Esophagus squamous epithelium (tissue), 5 donors: Measurements from ENCODE around the gene BLVRB. TPM values are rescaled to one million over a fixed set of nuclear protein-coding genes. Genes with fewer than 3 reads are reported as not detected.
"Not testable (repeated sequence)": the region's sequence is repeated elsewhere in the genome, so short reads cannot be mapped to it uniquely, and the experiment has no call there.

Experiments
- DNase-seq: peaks from one replicate; lab custom pipeline; 2025; lab: John Stamatoyannopoulos, UW
- H3K27ac ChIP-seq, 4 donors: fragments of 200-600 bp; sonication (generic); one replicate each; pipeline ENCODE4 v1.5.1; 2016 to 2019; ENCODE audit warnings: mild to moderate bottlenecking in 1 of 4
- H3K27me3 ChIP-seq, 4 donors: fragments of 200-600 bp; sonication (generic); 1 replicate in 3 of 4; 2 replicates in 1 of 4; pipeline versions ENCODE4 v1.5.1 to v1.6.0; 2017 to 2021; ENCODE audit warnings: antibody characterized with exemption in 1 of 4
- H3K36me3 ChIP-seq, 3 donors: fragments of 200-600 bp; sonication (generic); one replicate each; pipeline ENCODE4 v1.5.1; 2016 to 2019
- H3K4me1 ChIP-seq, 3 donors: fragments of 200-600 bp; sonication (generic); one replicate each; pipeline ENCODE4 v1.5.1; 2017 to 2019
- H3K4me3 ChIP-seq, 4 donors: fragments of 200-600 bp; sonication (generic); 1 replicate in 3 of 4; 2 replicates in 1 of 4; pipeline ENCODE4 v1.5.1; 2016 to 2019; ENCODE audit warnings: mild to moderate bottlenecking in 2 of 4, moderate library complexity in 1 of 4
- H3K9me3 ChIP-seq, 3 donors: fragments of 200-600 bp; sonication (generic); one replicate each; pipeline ENCODE4 v1.5.1; 2016 to 2019
- CTCF ChIP-seq, 6 experiments: fragments of 450-650 bp in 4 of 6; fragments of 200-600 bp in 2 of 6; sonication (generic) in 2 of 6; IDR thresholded peaks; one replicate each; pipeline ENCODE4 v1.5.1; 2016 to 2019; ENCODE audit warnings: antibody characterized with exemption in 6 of 6, mild to moderate bottlenecking in 4 of 6, moderate library complexity in 4 of 6
- POLR2A ChIP-seq, 4 donors: fragments of 450-650 bp; IDR thresholded peaks; one replicate each; pipeline ENCODE4 v1.6.1; 2017; ENCODE audit warnings: antibody characterized with exemption in 4 of 4, mild to moderate bottlenecking in 4 of 4, moderate library complexity in 3 of 4
- WGBS, 2 donors: methylation state at CpG; one replicate each; pipeline ENCODE4 v1.1.5; 2018; 5-methylcytosine and 5-hydroxymethylcytosine counted together
- intact Hi-C: fragments of 100-400 bp; cut with DNase I; formaldehyde crosslinking; loops from one replicate; pipeline ENCODE4 v1.15.0; 2022
- total RNA-seq, 4 donors: library from RNA; depleted of rRNA; stranded (reverse); fragments of >200 nt; gene quantifications; one replicate each; pipeline ENCODE4 v1.1.0, GENCODE V29; 2016
- donor health status: DM: yes; HTN: yes; CAD: no.

The BLVRB gene
- total RNA-seq, 4 donors from 2014 or later, result 177 to 283 (median 236) TPM

GRCh38 chr19:40464059-40465024, 1.2 kb downstream of the BLVRB start:
- DNase-seq, result no peak
- whole genome bisulfite sequencing, 2 donors, result 13 to 15% methylated on average over 8 to 11 of the region's 11 CpGs
- TF ChIP-seq POLR2A (IDR thresholded peaks at IDR 0.05) (peak in 1 of 4 donors; percentile 22), CTCF (IDR thresholded peaks at IDR 0.05) (peak; percentile 38 to 96 (median 94))

GRCh38 chr19:40463587-40464037, 1.9 kb downstream of the BLVRB start:
- intact Hi-C loops, result loop anchor here (10.0 kb wide), 1 partner anchor 131 kb away; no protein-coding TSS in a partner anchor

More at GRCh38 chr19:40464059-40465024, 1.2 kb downstream of the BLVRB start:
- H3K4me3 ChIP-seq, result peak overlapping the region; percentile 52 to 95 (median 75)
- intact Hi-C loops, result loop anchor here (10.0 kb wide), 1 partner anchor 130 kb away; no protein-coding TSS in a partner anchor
- H3K9me3 ChIP-seq, result no peaks in the 10 kb centered on the region
- H3K36me3 ChIP-seq, result no peaks in the 10 kb centered on the region
- peak overlapping the region; percentile 93 to 100 (median 96) for H3K27ac ChIP-seq
- peaks cover 0 to 7% (median 0%) of the 10 kb centered on the region in 4 donors for H3K27me3 ChIP-seq
- peaks cover 29 to 63% (median 29%) of the 10 kb centered on the region in 3 donors for H3K4me1 ChIP-seq

GRCh38 chr19:40461669-40462221, 3.8 kb downstream of the BLVRB start:
- Histone ChIP-seq H3K27ac (peak overlapping the region in 1 of 4 donors; percentile 3), H3K4me1 (peaks cover 23 to 54% (median 23%) of the 10 kb centered on the region in 3 donors), H3K4me3 (no peak overlapping the region), H3K27me3 (no peaks in the 10 kb centered on the region), H3K9me3 (no peaks in the 10 kb centered on the region), H3K36me3 (peaks cover 9 to 23% (median 11%) of the 10 kb centered on the region in 3 donors)
- intact Hi-C loops, result loop anchor here (10.0 kb wide), 1 partner anchor 133 kb away; no protein-coding TSS in a partner anchor
- TF ChIP-seq POLR2A (IDR thresholded peaks at IDR 0.05) (no peak), CTCF (IDR thresholded peaks at IDR 0.05) (no peak)
- WGBS, 2 donors, result 65 to 70% methylated on average over 7 of the region's 7 CpGs
- DNase-seq, result no peak

More at GRCh38 chr19:40463587-40464037, 1.9 kb downstream of the BLVRB start:
- H3K4me3 ChIP-seq, result peak overlapping the region in 3 of 4 donors; percentile 73 to 95 (median 77)
- not testable (repeated sequence) for DNase-seq, H3K9me3 ChIP-seq, H3K36me3 ChIP-seq, H3K27me3 ChIP-seq
- 40 to 60% methylated on average over 11 to 12 of the region's 12 CpGs for WGBS, 2 donors
- H3K4me1 ChIP-seq, result peaks cover 29 to 63% (median 29%) of the 10 kb centered on the region in 3 donors
- H3K27ac ChIP-seq, result peak overlapping the region; percentile 93 to 100 (median 96)

GRCh38 chr19:40460185-40460584, 5.4 kb downstream of the BLVRB start:
- H3K4me1 ChIP-seq, result peaks cover 13 to 43% (median 15%) of the 10 kb centered on the region in 3 donors
- no peak for TF ChIP-seq POLR2A (IDR thresholded peaks at IDR 0.05)
- TF ChIP-seq CTCF (IDR thresholded peaks at IDR 0.05), result no peak
- H3K4me3 ChIP-seq, result no peak overlapping the region
- 75 to 82% methylated on average over 3 of the region's 3 CpGs for WGBS, 2 donors
- H3K27ac ChIP-seq, result no peak overlapping the region
- H3K9me3 ChIP-seq, result no peaks in the 10 kb centered on the region
- peaks cover 11 to 36% (median 11%) of the 10 kb centered on the region in 3 donors for H3K36me3 ChIP-seq
- no peaks in the 10 kb centered on the region for H3K27me3 ChIP-seq
- no peak for DNase-seq
- intact Hi-C loops, result loop anchor here (10.0 kb wide), 1 partner anchor 135 kb away; no protein-coding TSS in a partner anchor

- Histone ChIP-seq H3K36me3 (peaks cover 11 to 45% (median 11%) of the 10 kb centered on the region in 3 donors), H3K27ac (no peak overlapping the region), H3K4me3 (no peak overlapping the region), H3K9me3 (no peaks in the 10 kb centered on the region), H3K27me3 (no peaks in the 10 kb centered on the region), H3K4me1 (peaks cover under 1 to 35% (median 2%) of the 10 kb centered on the region in 3 donors)
- DNase-seq, result no peak
- intact Hi-C loops, result no loop called here
- TF ChIP-seq POLR2A (IDR thresholded peaks at IDR 0.05) (no peak), CTCF (IDR thresholded peaks at IDR 0.05) (no peak)
- WGBS, 2 donors, result 80 to 89% methylated on average over 1 of the region's 3 CpGs
Measured at GRCh38 chr19:40458597-40458974, 7.0 kb downstream of the BLVRB start.
